HG02571 (cell line): Measurements from ENCODE around the gene VASH2.
"Not testable (repeated sequence)": the region's sequence is repeated elsewhere in the genome, so short reads cannot be mapped to it uniquely, and the experiment has no call there.

Experiments
- ATAC-seq: cut with Tn5 transposase; IDR thresholded peaks from one replicate; pipeline ENCODE4 v1.9.1; 2021; ENCODE audit warnings: mild to moderate bottlenecking, moderate library complexity; ENCODE audit not compliant: unreplicated experiment

VASH2 gene

GRCh38 chr1:212977781-212978645, 27.7 kb downstream of the VASH2 start:
- ATAC-seq = peak; percentile 38

- peak; percentile 61 for ATAC-seq
Measured at GRCh38 chr1:212979340-212980122, 29.2 kb downstream of the VASH2 start.

- no peak for ATAC-seq
Measured at GRCh38 chr1:212980123-212980785, 29.9 kb downstream of the VASH2 start.

GRCh38 chr1:212981025-212981495, 30.7 kb downstream of the VASH2 start:
- ATAC-seq = no peak

GRCh38 chr1:212981571-212982328, 31.4 kb downstream of the VASH2 start:
- peak; percentile 53 for ATAC-seq

GRCh38 chr1:212982430-212983152, 32.2 kb downstream of the VASH2 start:
- ATAC-seq = no peak

- ATAC-seq = no peak
Measured at GRCh38 chr1:212983482-212983881, 33.1 kb downstream of the VASH2 start.

GRCh38 chr1:212984522-212985291, 34.4 kb downstream of the VASH2 start:
- no peak for ATAC-seq

GRCh38 chr1:212986551-212986950, 36.2 kb downstream of the VASH2 start:
- ATAC-seq = no peak

GRCh38 chr1:212987702-212988322, 37.5 kb downstream of the VASH2 start:
- no peak for ATAC-seq

- no peak for ATAC-seq
Measured at GRCh38 chr1:212990276-212990675, 39.9 kb downstream of the VASH2 start.

- ATAC-seq = not testable (repeated sequence)
Measured at GRCh38 chr1:212993960-212994359, 43.6 kb downstream of the VASH2 start.

GRCh38 chr1:212994926-212995325, 44.6 kb downstream of the VASH2 start:
- no peak for ATAC-seq

GRCh38 chr1:213003256-213003655, 52.9 kb downstream of the VASH2 start:
- ATAC-seq = peak; percentile 58

GRCh38 chr1:213008564-213008963, 58.2 kb downstream of the VASH2 start:
- ATAC-seq = no peak

- ATAC-seq = no peak
Measured at GRCh38 chr1:213014642-213015041, 64.3 kb downstream of the VASH2 start.

- ATAC-seq = peak; percentile 95
Measured at GRCh38 chr1:213015099-213016050, 65.0 kb downstream of the VASH2 start, which contains the start of gene ANGEL2. Gene ANGEL2 (minus strand): TSS chr1:213015867. CDS start chr1:213015671, 196 bp downstream.
